Measurements from ENCODE around the gene MAPK7.

Gene MAPK7

GRCh38 chr17:19415806-19416775 is 37.8 kb downstream of the MAPK7 start:
- Histone ChIP-seq H3K4me3 (no peak overlapping the region), H3K36me3 (ENCODE audit: insufficient read depth, low read length) (no peaks in the 10 kb centered on the region), H3K9me3 (ENCODE audit: low read depth, low read length) (no peaks in the 10 kb centered on the region), H3K9ac (ENCODE audit: insufficient read length) (no peak overlapping the region), H3K27ac (no peak overlapping the region)
- no peak for TF ChIP-seq FOXP2 (optimal IDR thresholded peaks at IDR 0.05; ENCODE audit: control extremely low read depth, extremely low read length, insufficient read depth)
- DNase-seq (ENCODE audit: low read depth, low spot score): no peak

- no peaks in the 10 kb centered on the region for H3K9me3 ChIP-seq (ENCODE audit: low read depth, low read length)
- H3K4me3 ChIP-seq: no peak overlapping the region
- no peaks in the 10 kb centered on the region for H3K36me3 ChIP-seq (ENCODE audit: insufficient read depth, low read length)
- no peak for DNase-seq (ENCODE audit: low read depth, low spot score)
- H3K9ac ChIP-seq (ENCODE audit: insufficient read length): no peak overlapping the region
- TF ChIP-seq POLR2AphosphoS5 (IDR thresholded peaks at IDR 0.05; ENCODE audit: borderline replicate concordance, low read depth, low read length) (no peak), FOXP2 (optimal IDR thresholded peaks at IDR 0.05; ENCODE audit: control extremely low read depth, extremely low read length, insufficient read depth) (no peak), EZH2 (IDR thresholded peaks at IDR 0.05) (no peak)
- H3K27ac ChIP-seq: no peak overlapping the region
These were observed 39.3 kb downstream of the MAPK7 start for GRCh38 chr17:19417611-19418010.

- H3K36me3 ChIP-seq (ENCODE audit: insufficient read depth, low read length): no peaks in the 10 kb centered on the region
- no peak overlapping the region for H3K9ac ChIP-seq (ENCODE audit: insufficient read length)
- H3K9me3 ChIP-seq (ENCODE audit: low read depth, low read length): no peaks in the 10 kb centered on the region
- TF ChIP-seq EZH2 (IDR thresholded peaks at IDR 0.05) (no peak), POLR2AphosphoS5 (IDR thresholded peaks at IDR 0.05; ENCODE audit: borderline replicate concordance, low read depth, low read length) (no peak), FOXP2 (optimal IDR thresholded peaks at IDR 0.05; ENCODE audit: control extremely low read depth, extremely low read length, insufficient read depth) (no peak)
- no peak overlapping the region for H3K27ac ChIP-seq
- H3K4me3 ChIP-seq: no peak overlapping the region
- no peak for DNase-seq (ENCODE audit: low read depth, low spot score)
These were observed 40.1 kb downstream of the MAPK7 start for GRCh38 chr17:19418251-19418992.

GRCh38 chr17:19421219-19421618 is 42.9 kb downstream of the MAPK7 start:
- H3K36me3 ChIP-seq (ENCODE audit: insufficient read depth, low read length): no peaks in the 10 kb centered on the region
- no peak overlapping the region for H3K27ac ChIP-seq
- no peak overlapping the region for H3K9ac ChIP-seq (ENCODE audit: insufficient read length)
- H3K4me3 ChIP-seq: no peak overlapping the region
- no peaks in the 10 kb centered on the region for H3K9me3 ChIP-seq (ENCODE audit: low read depth, low read length)
- DNase-seq (ENCODE audit: low read depth, low spot score): no peak
- TF ChIP-seq EZH2 (IDR thresholded peaks at IDR 0.05) (no peak), FOXP2 (optimal IDR thresholded peaks at IDR 0.05; ENCODE audit: control extremely low read depth, extremely low read length, insufficient read depth) (no peak), POLR2AphosphoS5 (IDR thresholded peaks at IDR 0.05; ENCODE audit: borderline replicate concordance, low read depth, low read length) (no peak)

GRCh38 chr17:19421926-19422325 is 43.6 kb downstream of the MAPK7 start:
- no peak for DNase-seq (ENCODE audit: low read depth, low spot score)
- Histone ChIP-seq H3K27ac (no peak overlapping the region), H3K9me3 (ENCODE audit: low read depth, low read length) (no peaks in the 10 kb centered on the region), H3K4me3 (no peak overlapping the region), H3K9ac (ENCODE audit: insufficient read length) (no peak overlapping the region), H3K36me3 (ENCODE audit: insufficient read depth, low read length) (no peaks in the 10 kb centered on the region)
- TF ChIP-seq EZH2 (IDR thresholded peaks at IDR 0.05) (no peak), FOXP2 (optimal IDR thresholded peaks at IDR 0.05; ENCODE audit: control extremely low read depth, extremely low read length, insufficient read depth) (no peak), POLR2AphosphoS5 (IDR thresholded peaks at IDR 0.05; ENCODE audit: borderline replicate concordance, low read depth, low read length) (no peak)

- Histone ChIP-seq H3K27ac (no peak overlapping the region), H3K36me3 (ENCODE audit: insufficient read depth, low read length) (no peaks in the 10 kb centered on the region), H3K9ac (ENCODE audit: insufficient read length) (no peak overlapping the region), H3K4me3 (no peak overlapping the region), H3K9me3 (ENCODE audit: low read depth, low read length) (no peaks in the 10 kb centered on the region)
- TF ChIP-seq FOXP2 (optimal IDR thresholded peaks at IDR 0.05; ENCODE audit: control extremely low read depth, extremely low read length, insufficient read depth) (no peak), EZH2 (IDR thresholded peaks at IDR 0.05) (no peak), POLR2AphosphoS5 (IDR thresholded peaks at IDR 0.05; ENCODE audit: borderline replicate concordance, low read depth, low read length) (no peak)
- DNase-seq (ENCODE audit: low read depth, low spot score): no peak
These were observed 46.9 kb downstream of the MAPK7 start for GRCh38 chr17:19424934-19425868.

- H3K4me3 ChIP-seq: no peak overlapping the region
- H3K36me3 ChIP-seq (ENCODE audit: insufficient read depth, low read length): no peaks in the 10 kb centered on the region
- no peaks in the 10 kb centered on the region for H3K9me3 ChIP-seq (ENCODE audit: low read depth, low read length)
- DNase-seq (ENCODE audit: low read depth, low spot score): no peak
- no peak for TF ChIP-seq POLR2AphosphoS5 (IDR thresholded peaks at IDR 0.05; ENCODE audit: borderline replicate concordance, low read depth, low read length)
- TF ChIP-seq EZH2 (IDR thresholded peaks at IDR 0.05): no peak
- TF ChIP-seq FOXP2 (optimal IDR thresholded peaks at IDR 0.05; ENCODE audit: control extremely low read depth, extremely low read length, insufficient read depth): no peak
- H3K9ac ChIP-seq (ENCODE audit: insufficient read length): no peak overlapping the region
- no peak overlapping the region for H3K27ac ChIP-seq
These were observed 48.3 kb downstream of the MAPK7 start for GRCh38 chr17:19426631-19427030.
